GM23338 (cell line): ENCODE data around the gene NUDC. TPM values are rescaled to one million over a fixed set of nuclear protein-coding genes. Genes with fewer than 3 reads are reported as not detected.

Source experiments
- ATAC-seq: fragments of 200-7000 bp; cut with Tn5 transposase; 3 replicates; pipeline ENCODE4 v1.9.1; 2020
- DNase-seq: peaks from one replicate; pipeline ENCODE4 v3.0.0-alpha.2; 2015; ENCODE audit warnings: low spot score
- H2AFZ ChIP-seq: fragments of 200-600 bp; sonication (generic); 2 replicates; pipeline ENCODE4 v1.8.0; 2016; ENCODE audit warnings: antibody characterized with exemption, mild to moderate bottlenecking, moderate library complexity
- H3F3A ChIP-seq: fragments of 200-600 bp; sonication (generic); replicated peaks from 2 replicates; pipeline ENCODE4 v1.8.0; 2017; ENCODE audit warnings: antibody characterized with exemption, mixed run types, low read depth
- H3K27ac ChIP-seq: fragments of 200-600 bp; sonication (generic); 2 replicates; pipeline ENCODE4 v1.6.1; 2016; ENCODE audit warnings: low read depth
- H3K27me3 ChIP-seq: fragments of 200-600 bp; sonication (generic); 2 replicates; pipeline ENCODE4 v1.8.0; 2016; ENCODE audit warnings: mild to moderate bottlenecking, mixed run types, moderate library complexity; ENCODE audit not compliant: insufficient read depth
- H3K36me3 ChIP-seq: fragments of 200-600 bp; sonication (generic); 2 replicates; pipeline ENCODE4 v1.8.0; 2016; ENCODE audit warnings: mild to moderate bottlenecking; ENCODE audit not compliant: insufficient read depth
- H3K4me1 ChIP-seq: fragments of 200-600 bp; sonication (generic); 2 replicates; pipeline ENCODE4 v1.8.0; 2016; ENCODE audit warnings: mild to moderate bottlenecking, moderate library complexity; ENCODE audit not compliant: insufficient read depth
- H3K4me2 ChIP-seq: fragments of 200-600 bp; sonication (generic); 2 replicates; pipeline ENCODE4 v1.7.1; 2017; ENCODE audit warnings: mixed run types
- H3K4me3 ChIP-seq: fragments of 200-600 bp; sonication (generic); 2 replicates; pipeline ENCODE4 v1.6.1; 2016; ENCODE audit warnings: mixed run types
- H3K79me2 ChIP-seq: fragments of 200-600 bp; sonication (generic); replicated peaks from 2 replicates; pipeline ENCODE4 v1.8.0; 2017; ENCODE audit warnings: mild to moderate bottlenecking; ENCODE audit not compliant: insufficient read depth
- H3K9me2 ChIP-seq: fragments of 200-600 bp; sonication (generic); 2 replicates; pipeline ENCODE4 v1.8.0; 2017; ENCODE audit not compliant: insufficient read depth
- H4K20me1 ChIP-seq: fragments of 200-600 bp; sonication (generic); replicated peaks from 2 replicates; pipeline ENCODE4 v1.8.0; 2017; ENCODE audit warnings: mild to moderate bottlenecking; ENCODE audit not compliant: insufficient read depth
- H3K27ac Mint-ChIP-seq: 2 replicates; pipeline ENCODE4 v1.8.0; 2020; ENCODE audit warnings: inconsistent platforms, mild to moderate bottlenecking, moderate library complexity, mixed read lengths
- H3K27me3 Mint-ChIP-seq: 3 replicates; pipeline ENCODE4 v1.8.0; 2022; ENCODE audit warnings: low read depth, mild to moderate bottlenecking, moderate library complexity, mixed read lengths, inconsistent platforms; ENCODE audit not compliant: insufficient read depth, poor library complexity
- H3K36me3 Mint-ChIP-seq: 3 replicates; pipeline ENCODE4 v1.8.0; 2021; ENCODE audit warnings: low read depth, mild to moderate bottlenecking, inconsistent platforms, moderate library complexity, mixed read lengths
- H3K4me1 Mint-ChIP-seq: 3 replicates; pipeline ENCODE4 v1.8.0; 2020; ENCODE audit warnings: mild to moderate bottlenecking, inconsistent platforms, mixed read lengths
- H3K4me3 Mint-ChIP-seq: 3 replicates; pipeline ENCODE4 v1.8.0; 2021; ENCODE audit warnings: moderate library complexity, mild to moderate bottlenecking, inconsistent platforms, mixed read lengths
- H3K9me3 Mint-ChIP-seq: 3 replicates; pipeline ENCODE4 v1.8.0; 2020; ENCODE audit warnings: moderate library complexity, mild to moderate bottlenecking, inconsistent platforms, mixed read lengths
- CREB1 ChIP-seq: fragments of 250-450 bp; sonication (Bioruptor Pico); IDR thresholded peaks from 2 replicates; pipeline ENCODE4 v1.5.0; 2020; ENCODE audit warnings: low read depth, mild to moderate bottlenecking, moderate library complexity
- EZH2 ChIP-seq: fragments of 200-600 bp; sonication (generic); IDR thresholded peaks from one replicate; pipeline ENCODE4 v1.8.0; 2017; ENCODE audit warnings: antibody characterized with exemption, mild to moderate bottlenecking, low read depth; ENCODE audit not compliant: unreplicated experiment
- EZH2phosphoT487 ChIP-seq: fragments of 200-600 bp; sonication (generic); IDR thresholded peaks from one replicate; pipeline ENCODE4 v1.8.1; 2018; ENCODE audit warnings: antibody characterized with exemption; ENCODE audit not compliant: unreplicated experiment
- JUNB ChIP-seq: IDR thresholded peaks from one replicate; pipeline ENCODE4 v1.6.1; 2016; ENCODE audit warnings: antibody characterized with exemption; ENCODE audit not compliant: unreplicated experiment
- NANOG ChIP-seq: IDR thresholded peaks from 2 replicates; pipeline ENCODE4 v1.6.1; 2016; ENCODE audit warnings: antibody characterized with exemption, borderline replicate concordance
- POLR2AphosphoS5 ChIP-seq: IDR thresholded peaks from 2 replicates; pipeline ENCODE4 v1.6.1; 2016; ENCODE audit warnings: antibody characterized with exemption, low read depth
- STAT1 ChIP-seq: IDR thresholded peaks from one replicate; pipeline ENCODE4 v1.6.1; 2016; ENCODE audit warnings: antibody characterized with exemption; ENCODE audit not compliant: unreplicated experiment
- ZNF114 ChIP-seq: fragments of 250-450 bp; sonication (Bioruptor Pico); IDR thresholded peaks from 2 replicates; pipeline ENCODE4 v1.5.0; 2020; ENCODE audit warnings: mild to moderate bottlenecking, moderate library complexity
- ZNF331 ChIP-seq: fragments of 250-450 bp; sonication (Bioruptor Pico); IDR thresholded peaks from 2 replicates; pipeline ENCODE4 v1.5.0; 2020; ENCODE audit warnings: low read depth, mild to moderate bottlenecking, moderate library complexity
- ZNF462 ChIP-seq: fragments of 250-450 bp; sonication (Bioruptor Pico); IDR thresholded peaks from 2 replicates; pipeline ENCODE4 v1.5.0; 2020; ENCODE audit warnings: mild to moderate bottlenecking, moderate library complexity
- polyA plus RNA-seq: library from polyadenylated mRNA; unstranded; fragments of >200 nt; fragmentation: Nextera tagmentation; extraction: Ambion mirVana; gene quantifications from 2 replicates; pipeline ENCODE4 v1.2.1, GENCODE V29; 2016
- total RNA-seq: library from RNA; depleted of rRNA; stranded (reverse); fragments of >200 nt; shearing (Covaris generic); gene quantifications from 2 replicates; pipeline ENCODE4 v1.2.3, GENCODE V29; 2014
- TF ChIP-seq, protein P1 (sequence below), 2 experiments: fragments of 200-600 bp in 1 of 2; sonication (generic) in 1 of 2; conservative IDR thresholded peaks; 2 replicates each; pipeline versions ENCODE4 v1.5.1 to v1.6.1; 2016 to 2017; ENCODE audit warnings: antibody characterized with exemption in 2 of 2, low read depth in 2 of 2, mild to moderate bottlenecking in 2 of 2, moderate library complexity in 1 of 2
- TF ChIP-seq, protein P2 (sequence below): IDR thresholded peaks from one replicate; pipeline ENCODE4 v1.6.1; 2018; ENCODE audit warnings: antibody characterized with exemption; ENCODE audit not compliant: unreplicated experiment
- TF ChIP-seq, protein P3 (sequence below): IDR thresholded peaks from 2 replicates; pipeline ENCODE4 v1.6.1; 2016; ENCODE audit warnings: antibody characterized with exemption

The NUDC gene
- total and polyA plus RNA-seq, 2 experiments from 2014 or later = 96.2 to 224 TPM

DNA sequence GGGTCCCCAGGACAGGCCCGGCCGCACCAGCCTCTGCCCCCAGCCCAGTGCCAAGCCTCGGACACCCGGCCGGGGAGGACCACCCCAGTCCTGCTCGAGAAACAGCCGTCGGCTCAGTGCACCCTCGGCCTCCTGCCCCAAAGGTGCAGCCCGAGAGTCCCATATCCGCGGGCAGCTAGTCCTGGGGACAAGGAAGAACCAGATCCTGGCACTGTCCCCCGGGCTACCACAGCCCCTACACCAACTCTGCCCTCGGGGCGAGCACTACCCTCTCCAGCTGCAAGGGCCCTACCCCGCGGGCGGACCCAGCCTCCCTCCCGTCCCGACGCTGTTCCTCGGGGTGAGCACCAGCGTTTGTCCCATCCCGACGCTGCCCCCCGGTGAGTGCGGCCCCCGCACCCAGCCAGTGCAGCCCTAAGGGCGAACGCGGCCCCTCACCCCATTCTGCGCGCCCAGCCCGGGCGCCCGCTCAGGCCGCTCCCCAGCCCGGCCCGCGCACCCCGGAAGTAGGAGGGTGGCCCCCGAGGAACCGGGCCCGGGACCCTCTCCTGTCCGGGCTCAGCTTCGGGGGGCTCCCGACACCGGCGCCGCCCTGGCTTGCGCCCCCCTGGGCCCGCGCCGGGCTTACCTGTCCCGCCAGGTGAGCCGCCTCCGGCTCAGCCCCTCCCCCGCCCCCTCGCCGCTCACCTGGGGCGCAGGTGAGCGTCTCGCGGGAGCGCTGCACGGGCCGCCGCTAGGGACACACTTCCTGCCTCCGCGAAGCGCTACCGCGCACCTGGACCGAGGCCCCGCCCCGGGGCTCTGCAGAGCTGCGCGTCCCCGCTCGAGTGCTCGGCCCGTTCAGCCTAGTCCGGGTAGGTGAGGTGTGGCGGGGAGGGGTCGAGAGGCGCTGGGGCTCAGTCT, 38.4 kb downstream of the NUDC start, which contains the start of gene KDF1:
KDF1 (minus strand) TSS at position 747 of the 903 bp plus-strand sequence. CDS start 8,088 bp downstream, outside the sequence.
- Histone ChIP-seq H3K4me3 (peak within 1 kb of the TSS; percentile 96), H2AFZ (peak within 1 kb of the TSS; percentile 69), H3K27ac (peak within 1 kb of the TSS; percentile 83), H4K20me1 (0 out of 2 replicates have a peak, but pooled peaks cover 4% of the 10 kb centered on the region), H3K9me2 (no peaks in the 10 kb centered on the region), H3F3A (peaks cover 6% of the 10 kb centered on the region; the same call in 1 of the 2 replicates), H3K27me3 (no peaks in the 10 kb centered on the region), H3K36me3 (no peaks in the 10 kb centered on the region; the same call in 1 of the 2 replicates), H3K4me2 (peak within 1 kb of the TSS; percentile 84), H3K4me1 (peaks cover 22% of the 10 kb centered on the region; the same call in 1 of the 2 replicates), H3K79me2 (peaks cover 10% of the 10 kb centered on the region)
- DNase-seq (peak; percentile 96), ATAC-seq (peak; percentile 95)
- H3K9me3 Mint-ChIP-seq = peaks cover 2% of the 10 kb centered on the region; the same call in 1 of the 3 replicates
- H3K27me3 Mint-ChIP-seq = peaks cover 8% of the 10 kb centered on the region
- TF ChIP-seq, protein P1, sequence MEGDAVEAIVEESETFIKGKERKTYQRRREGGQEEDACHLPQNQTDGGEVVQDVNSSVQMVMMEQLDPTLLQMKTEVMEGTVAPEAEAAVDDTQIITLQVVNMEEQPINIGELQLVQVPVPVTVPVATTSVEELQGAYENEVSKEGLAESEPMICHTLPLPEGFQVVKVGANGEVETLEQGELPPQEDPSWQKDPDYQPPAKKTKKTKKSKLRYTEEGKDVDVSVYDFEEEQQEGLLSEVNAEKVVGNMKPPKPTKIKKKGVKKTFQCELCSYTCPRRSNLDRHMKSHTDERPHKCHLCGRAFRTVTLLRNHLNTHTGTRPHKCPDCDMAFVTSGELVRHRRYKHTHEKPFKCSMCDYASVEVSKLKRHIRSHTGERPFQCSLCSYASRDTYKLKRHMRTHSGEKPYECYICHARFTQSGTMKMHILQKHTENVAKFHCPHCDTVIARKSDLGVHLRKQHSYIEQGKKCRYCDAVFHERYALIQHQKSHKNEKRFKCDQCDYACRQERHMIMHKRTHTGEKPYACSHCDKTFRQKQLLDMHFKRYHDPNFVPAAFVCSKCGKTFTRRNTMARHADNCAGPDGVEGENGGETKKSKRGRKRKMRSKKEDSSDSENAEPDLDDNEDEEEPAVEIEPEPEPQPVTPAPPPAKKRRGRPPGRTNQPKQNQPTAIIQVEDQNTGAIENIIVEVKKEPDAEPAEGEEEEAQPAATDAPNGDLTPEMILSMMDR (conservative IDR thresholded peaks at IDR 0.05; ENCODE audit: low read depth in 2 of 2) = 0 out of 4 replicates have a peak, but pooled peaks of 1 of the 2 experiments have one; percentile 9
- TF ChIP-seq NANOG = no peak
- no peak for TF ChIP-seq ZNF114 (CRISPR knock-in tag)
- TF ChIP-seq, protein P2, sequence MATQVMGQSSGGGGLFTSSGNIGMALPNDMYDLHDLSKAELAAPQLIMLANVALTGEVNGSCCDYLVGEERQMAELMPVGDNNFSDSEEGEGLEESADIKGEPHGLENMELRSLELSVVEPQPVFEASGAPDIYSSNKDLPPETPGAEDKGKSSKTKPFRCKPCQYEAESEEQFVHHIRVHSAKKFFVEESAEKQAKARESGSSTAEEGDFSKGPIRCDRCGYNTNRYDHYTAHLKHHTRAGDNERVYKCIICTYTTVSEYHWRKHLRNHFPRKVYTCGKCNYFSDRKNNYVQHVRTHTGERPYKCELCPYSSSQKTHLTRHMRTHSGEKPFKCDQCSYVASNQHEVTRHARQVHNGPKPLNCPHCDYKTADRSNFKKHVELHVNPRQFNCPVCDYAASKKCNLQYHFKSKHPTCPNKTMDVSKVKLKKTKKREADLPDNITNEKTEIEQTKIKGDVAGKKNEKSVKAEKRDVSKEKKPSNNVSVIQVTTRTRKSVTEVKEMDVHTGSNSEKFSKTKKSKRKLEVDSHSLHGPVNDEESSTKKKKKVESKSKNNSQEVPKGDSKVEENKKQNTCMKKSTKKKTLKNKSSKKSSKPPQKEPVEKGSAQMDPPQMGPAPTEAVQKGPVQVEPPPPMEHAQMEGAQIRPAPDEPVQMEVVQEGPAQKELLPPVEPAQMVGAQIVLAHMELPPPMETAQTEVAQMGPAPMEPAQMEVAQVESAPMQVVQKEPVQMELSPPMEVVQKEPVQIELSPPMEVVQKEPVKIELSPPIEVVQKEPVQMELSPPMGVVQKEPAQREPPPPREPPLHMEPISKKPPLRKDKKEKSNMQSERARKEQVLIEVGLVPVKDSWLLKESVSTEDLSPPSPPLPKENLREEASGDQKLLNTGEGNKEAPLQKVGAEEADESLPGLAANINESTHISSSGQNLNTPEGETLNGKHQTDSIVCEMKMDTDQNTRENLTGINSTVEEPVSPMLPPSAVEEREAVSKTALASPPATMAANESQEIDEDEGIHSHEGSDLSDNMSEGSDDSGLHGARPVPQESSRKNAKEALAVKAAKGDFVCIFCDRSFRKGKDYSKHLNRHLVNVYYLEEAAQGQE = no peak
- TF ChIP-seq CREB1 (CRISPR knock-in tag) = peak; percentile 80
- no peak for TF ChIP-seq ZNF462 (CRISPR knock-in tag)
- TF ChIP-seq, protein P3, sequence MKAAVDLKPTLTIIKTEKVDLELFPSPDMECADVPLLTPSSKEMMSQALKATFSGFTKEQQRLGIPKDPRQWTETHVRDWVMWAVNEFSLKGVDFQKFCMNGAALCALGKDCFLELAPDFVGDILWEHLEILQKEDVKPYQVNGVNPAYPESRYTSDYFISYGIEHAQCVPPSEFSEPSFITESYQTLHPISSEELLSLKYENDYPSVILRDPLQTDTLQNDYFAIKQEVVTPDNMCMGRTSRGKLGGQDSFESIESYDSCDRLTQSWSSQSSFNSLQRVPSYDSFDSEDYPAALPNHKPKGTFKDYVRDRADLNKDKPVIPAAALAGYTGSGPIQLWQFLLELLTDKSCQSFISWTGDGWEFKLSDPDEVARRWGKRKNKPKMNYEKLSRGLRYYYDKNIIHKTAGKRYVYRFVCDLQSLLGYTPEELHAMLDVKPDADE = peak; percentile 58
- TF ChIP-seq ZNF331 (CRISPR knock-in tag) = no peak
- peak; percentile 83 for TF ChIP-seq POLR2AphosphoS5
- no peak for TF ChIP-seq STAT1
- no peak for TF ChIP-seq EZH2phosphoT487
- no peak for TF ChIP-seq JUNB
- TF ChIP-seq EZH2 = no peak
- H3K4me1 Mint-ChIP-seq = peaks cover 7% of the 10 kb centered on the region; the same call in 2 of the 3 replicates
- peak within 1 kb of the TSS; percentile 61 for H3K27ac Mint-ChIP-seq
- H3K36me3 Mint-ChIP-seq = peaks cover 12% of the 10 kb centered on the region
- peak within 1 kb of the TSS; percentile 79 for H3K4me3 Mint-ChIP-seq
